ENCODE data around the gene SPIC. TPM values are rescaled to one million over a fixed set of nuclear protein-coding genes. Genes with fewer than 3 reads are reported as not detected.

The SPIC gene
- total RNA-seq, 1 donor from 2014 or later = not detected

- DNase-seq (ENCODE audit: low spot score) = no peak
Observed at GRCh38 chr12:101536069-101536674, 61.0 kb downstream of the SPIC start.

Other genes starting within 250 kb of the SPIC start
- 27.7 TPM for gene UTP20, start 195.2 kb upstream of the SPIC start, total RNA-seq
- 140 TPM for gene ARL1, start 67.6 kb upstream of the SPIC start, total RNA-seq
- gene MYBPC1, start 119.6 kb downstream of the SPIC start, total RNA-seq = 1.6 TPM
- gene CHPT1, start 222.3 kb downstream of the SPIC start, total RNA-seq = 49.9 TPM

Measured in ureter (tissue), 1 donor.